CD1c-positive myeloid dendritic cell (primary cell): ENCODE measurements around the gene BCL6.
"Not testable (repeated sequence)": the region's sequence is repeated elsewhere in the genome, so short reads cannot be mapped to it uniquely, and the experiment has no call there.

Experiments used
- DNase-seq: peaks from one replicate; pipeline ENCODE4 v3.0.0-alpha.2; 2016; ENCODE audit errors: extremely low spot score

BCL6 gene

DNA sequence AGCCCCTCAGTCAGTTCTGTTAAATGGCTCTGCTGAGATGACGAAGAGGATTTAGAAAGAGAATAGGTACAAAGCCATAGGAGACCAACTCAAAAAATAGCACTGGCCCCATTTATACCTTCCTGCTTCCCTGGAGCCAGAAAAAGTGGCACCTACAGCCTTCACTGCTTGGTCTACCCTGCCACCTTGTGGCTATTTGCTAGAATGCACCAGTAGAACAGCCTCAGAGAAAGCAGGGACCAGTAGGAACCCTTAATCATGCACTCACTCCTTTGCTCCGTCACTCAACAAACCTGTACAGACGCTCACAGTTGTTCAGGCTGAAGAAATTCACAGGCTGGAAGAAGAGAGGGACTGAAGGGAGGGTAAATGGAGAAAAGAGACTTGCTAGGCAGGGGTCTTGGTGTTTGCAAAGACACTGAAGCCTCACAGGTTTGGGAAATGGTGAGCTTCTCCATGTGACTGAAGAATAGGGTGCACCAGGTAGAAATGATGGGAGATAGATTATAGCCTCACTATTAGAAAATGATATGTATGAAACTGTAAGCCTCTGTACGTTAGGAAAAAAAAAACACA, 30.8 kb downstream of the BCL6 start:
- peak; percentile 82 for DNase-seq

DNA sequence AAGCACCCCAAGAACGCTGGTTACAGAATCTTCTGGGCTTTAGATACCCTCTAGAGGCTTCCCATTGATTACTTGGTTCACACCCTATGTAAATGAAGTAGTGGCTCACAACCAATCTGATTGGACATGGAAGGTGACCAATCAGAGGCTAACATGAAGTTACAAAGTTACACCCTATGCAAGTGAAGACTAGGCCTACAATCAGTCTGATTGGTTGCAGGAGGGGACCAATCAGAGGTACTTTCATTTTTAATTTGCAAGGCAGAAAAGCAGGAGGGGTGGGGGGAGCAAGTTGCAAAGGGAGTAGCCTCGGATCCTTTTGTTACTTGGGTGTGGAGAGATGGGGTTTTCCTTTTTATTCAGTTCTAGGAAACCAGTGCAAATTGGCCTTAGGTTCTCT, 31.8 kb downstream of the BCL6 start:
- peak; percentile 26 for DNase-seq

DNA sequence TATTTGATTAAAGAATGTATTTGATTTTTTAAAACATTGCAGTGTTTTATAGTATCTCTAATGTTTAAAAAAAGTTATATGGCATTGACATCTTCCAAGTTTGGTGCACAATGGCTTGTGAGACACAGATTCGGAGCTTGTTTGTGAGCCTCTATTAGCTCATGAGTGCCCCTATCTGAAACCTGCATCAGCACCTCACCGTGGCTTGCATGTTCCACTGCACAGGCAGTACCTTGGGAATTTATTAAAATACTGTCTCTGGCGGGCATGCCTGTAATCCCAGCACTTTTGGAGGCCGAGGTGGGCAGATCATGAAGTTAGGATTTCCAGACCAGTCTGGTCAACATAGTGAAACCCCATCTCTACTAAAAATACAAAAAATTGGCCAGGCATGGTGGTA, 36.1 kb downstream of the BCL6 start:
- DNase-seq: no peak

DNA sequence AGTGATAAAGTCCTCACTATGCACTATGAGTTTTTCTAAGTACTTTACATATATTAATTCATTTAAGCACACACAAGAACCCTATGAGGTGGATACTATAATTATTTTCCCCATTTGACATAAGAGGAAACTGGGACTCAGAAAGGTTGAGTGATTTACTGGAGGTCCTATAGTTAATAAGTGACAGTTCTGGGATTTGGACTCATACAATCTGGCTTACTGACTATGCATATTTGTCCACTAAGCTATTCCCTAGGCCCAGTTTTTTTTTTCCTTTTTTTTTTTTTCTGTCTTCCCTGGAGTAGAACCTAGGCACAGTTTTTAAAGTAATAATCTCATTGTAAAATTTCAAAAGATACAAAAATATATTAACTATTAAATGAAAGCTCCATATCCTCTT, 36.6 kb downstream of the BCL6 start:
- no peak for DNase-seq

DNA sequence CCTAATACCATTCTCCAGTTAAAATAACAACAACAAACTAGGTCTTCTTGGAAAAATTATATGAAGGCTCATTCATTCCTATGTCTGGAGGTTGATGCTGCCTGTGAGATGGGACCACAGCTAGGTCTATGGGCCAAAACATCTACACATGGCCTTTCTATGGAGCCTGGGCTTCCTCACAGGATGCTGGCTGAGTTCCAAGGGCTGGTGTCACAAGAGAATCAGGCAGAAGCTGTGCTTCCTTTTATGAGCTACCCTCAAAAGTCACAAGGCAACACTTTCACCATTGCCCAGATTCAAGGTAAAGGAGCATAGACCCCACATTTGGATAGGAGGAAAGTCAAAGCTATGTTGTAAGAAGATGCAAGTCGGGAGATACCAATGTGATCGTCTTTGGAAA, 38.3 kb downstream of the BCL6 start:
- DNase-seq: peak; percentile 57

DNA sequence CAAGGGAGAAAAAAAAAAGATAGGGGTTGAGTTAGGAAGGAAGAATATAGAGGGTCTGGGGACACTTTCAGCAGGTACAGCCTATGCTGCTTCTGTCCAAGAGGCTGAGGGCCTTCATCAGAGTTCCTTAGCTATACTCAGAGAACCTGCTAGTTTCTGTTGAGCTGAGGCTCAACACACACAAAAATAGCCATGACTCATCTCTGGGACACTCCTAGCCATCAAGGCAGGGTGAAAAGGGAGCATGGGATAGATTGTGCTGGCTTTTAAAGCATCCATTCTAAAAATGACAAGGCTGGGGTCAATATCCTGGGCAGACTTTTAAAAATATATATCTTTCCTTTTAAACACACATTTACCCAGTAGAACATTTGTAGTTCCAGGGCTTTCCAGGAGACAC, 40.1 kb downstream of the BCL6 start:
- no peak for DNase-seq

DNA sequence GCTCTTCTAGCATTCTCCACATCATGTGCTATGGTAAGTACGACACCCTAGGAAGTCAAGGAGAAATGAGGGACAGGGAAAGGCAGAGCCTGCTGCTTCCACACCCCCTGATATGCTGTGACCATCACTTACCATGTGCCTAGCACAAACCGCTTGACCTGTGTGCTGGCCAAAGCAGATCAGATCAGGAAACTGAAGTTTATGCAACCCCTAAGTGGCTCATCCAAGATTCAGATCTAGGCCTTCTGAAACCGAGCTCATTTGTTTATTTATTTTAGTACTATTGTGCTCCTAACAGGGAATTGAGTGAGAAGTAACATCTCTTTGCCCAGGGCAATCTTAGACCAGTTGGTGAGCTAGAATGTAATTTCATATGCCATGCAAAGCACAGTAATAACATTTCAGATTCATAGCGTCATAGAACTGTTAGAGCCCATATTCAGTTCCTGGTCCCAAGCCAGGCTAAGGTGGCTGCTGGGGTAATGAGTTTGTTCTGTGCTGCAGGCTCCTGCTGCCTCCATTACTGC, 42.7 kb downstream of the BCL6 start, which contains the start of gene RTP2:
Gene RTP2 (minus strand): TSS at position 51 of the 527 bp plus-strand sequence. CDS start 429 bp downstream, outside the sequence.
- no peak for DNase-seq

DNA sequence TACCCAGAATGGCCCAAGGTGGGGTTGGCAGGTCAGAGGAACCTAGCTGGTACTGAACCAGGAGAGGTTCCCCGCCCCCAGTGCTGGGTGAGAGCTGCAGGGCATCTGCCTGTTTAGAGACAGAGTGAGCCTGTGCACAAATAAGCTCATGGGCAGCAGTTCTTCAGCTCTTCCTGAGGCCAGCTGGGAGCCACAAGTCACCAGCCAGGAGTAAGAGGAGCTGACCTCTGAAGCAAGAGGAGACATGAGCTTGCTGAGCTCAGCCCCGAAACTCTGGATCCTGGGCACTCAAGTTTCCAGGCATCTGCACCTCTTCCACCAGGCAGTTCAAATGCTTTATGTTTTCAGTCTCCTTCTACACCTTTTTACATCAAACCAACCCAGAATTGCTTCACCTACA, 45.0 kb downstream of the BCL6 start:
- no peak for DNase-seq

DNA sequence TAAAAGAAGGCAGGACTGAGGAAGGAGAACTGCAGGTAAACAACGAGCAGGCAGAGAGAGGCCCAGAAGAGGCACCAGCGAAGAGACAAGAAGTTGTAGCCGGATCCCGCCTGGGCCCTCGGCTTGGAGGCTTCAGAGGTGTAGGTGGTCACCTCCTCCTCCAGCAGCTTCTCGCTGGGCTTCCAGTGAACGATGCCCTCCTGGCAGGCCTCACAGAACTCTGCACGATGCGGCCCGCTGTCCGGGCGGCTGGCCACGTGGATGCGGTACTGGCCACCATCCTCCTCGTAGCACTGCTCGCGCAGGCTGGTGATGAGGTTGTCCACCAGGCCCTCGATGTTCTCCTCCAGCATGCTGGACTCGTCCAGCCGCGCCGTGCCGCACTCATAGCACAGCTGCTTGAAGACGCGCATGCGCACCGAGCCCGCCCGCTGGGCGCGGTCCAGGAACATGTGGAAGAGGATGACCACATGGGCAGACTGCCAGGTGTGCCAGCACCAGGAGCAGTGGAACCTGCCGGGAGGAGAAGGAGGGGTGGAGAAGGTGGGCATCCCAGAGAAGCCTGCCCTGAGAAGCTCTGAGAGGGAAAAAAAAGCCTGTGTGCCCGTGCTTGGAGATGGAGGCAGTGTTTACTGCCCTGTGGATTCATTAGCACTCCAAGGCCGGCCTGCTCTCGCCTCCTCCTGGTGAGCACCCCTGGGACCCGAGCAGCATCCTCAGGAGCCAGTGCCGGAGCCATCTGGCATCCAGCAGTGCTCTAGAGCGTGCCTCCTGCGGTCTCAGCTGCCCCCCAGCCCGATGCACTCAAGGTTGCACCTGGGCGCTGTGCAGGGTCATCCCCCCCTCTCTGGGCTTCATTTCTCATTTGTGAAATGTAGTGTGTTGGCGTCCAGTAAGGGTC, 46.5 kb downstream of the BCL6 start:
- DNase-seq: no peak

DNA sequence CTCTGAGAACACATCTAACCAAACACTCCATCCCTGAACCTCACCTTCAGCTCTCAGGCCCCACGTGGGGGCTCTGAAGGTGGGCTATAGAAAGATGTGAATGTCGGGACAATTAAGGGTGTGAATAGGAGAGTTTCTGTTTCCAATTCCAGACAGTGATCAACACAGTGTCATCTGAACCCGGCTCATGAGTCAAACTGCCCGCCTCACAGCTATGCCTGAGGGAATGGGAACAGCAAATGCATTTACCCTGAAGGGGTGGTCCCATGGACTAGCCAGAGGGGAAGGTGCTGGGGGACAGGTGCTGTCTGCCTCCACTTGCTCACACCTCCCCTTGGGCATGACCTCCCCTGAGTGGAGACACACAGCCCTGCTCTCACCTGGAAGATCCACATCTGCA, 49.2 kb downstream of the BCL6 start:
- DNase-seq: no peak

DNA sequence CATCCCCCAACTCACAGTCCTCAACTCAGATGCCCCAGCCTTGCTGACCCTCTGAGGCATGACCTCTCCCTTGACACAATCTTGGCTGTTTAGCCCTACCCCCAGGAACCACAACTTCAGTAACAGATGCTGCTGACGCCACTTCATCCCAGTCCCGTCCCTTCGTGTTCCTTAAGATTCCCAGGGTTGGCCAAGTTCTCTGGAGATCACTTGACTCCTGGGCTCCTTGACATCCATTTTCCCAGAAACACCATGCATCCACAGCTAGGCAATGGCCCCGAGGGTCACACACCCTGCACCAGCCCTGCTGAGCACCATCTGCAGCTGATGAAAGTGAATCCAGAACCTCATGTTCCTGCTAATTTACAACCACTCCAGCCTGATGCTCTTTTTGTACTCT, 49.8 kb downstream of the BCL6 start:
- no peak for DNase-seq

DNA sequence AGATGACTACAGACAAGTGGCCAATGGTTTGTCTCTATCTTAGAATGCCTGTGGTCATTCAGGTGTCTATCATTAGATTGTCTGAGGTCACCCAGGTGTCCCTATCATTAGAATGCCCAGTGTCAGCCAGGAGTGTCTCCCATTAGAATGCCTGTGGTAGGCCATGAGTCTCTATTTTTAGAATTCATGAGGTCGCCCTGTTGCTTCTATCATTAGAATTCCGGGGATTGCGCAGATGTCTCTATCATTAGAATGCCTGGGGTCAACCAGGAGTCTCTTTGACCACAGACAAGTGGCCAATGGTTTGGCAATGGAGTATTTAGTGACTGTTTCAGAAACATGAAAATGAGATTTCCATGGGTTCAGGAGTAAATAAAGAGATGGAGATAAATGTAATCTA, 50.5 kb downstream of the BCL6 start:
- no peak for DNase-seq

DNA sequence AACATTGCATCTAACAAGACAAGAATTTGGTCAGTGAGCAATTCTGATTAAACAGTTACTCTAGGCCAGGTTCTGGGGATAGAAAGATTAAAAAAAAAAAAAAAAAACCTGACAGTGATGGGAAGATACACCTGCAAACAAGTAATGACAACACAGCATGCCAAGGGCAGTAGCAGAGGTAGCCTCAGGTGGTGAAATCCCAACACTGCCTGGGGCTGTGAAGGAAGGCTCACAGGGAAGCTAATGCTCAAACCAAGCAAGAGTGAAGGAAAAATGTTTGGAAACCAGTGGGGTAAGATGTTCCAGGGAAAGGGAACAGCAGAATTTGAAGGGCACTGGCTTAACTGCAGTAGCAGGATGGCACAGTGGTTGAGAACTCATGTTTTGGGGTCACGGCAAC, 51.8 kb downstream of the BCL6 start:
- DNase-seq: no peak

DNA sequence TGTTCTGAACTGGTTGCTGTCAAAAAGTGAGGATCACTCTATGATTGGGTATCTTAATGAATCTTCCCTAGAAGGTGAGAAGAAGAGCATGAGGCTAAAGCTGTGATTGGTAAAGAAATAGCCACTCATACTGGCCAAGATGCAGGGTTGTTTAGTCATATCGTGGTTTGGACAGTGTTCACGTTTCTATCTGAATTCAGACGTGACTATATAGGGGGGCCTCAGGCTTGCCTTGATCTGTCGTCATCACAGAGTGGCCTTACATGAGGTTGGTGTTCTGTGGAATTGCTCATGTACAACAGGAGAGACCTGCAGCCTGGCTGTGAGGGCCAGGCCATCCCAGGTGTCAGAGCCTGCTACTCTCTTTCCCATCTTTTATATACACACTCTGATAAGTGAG, 55.3 kb downstream of the BCL6 start:
- no peak for DNase-seq

DNA sequence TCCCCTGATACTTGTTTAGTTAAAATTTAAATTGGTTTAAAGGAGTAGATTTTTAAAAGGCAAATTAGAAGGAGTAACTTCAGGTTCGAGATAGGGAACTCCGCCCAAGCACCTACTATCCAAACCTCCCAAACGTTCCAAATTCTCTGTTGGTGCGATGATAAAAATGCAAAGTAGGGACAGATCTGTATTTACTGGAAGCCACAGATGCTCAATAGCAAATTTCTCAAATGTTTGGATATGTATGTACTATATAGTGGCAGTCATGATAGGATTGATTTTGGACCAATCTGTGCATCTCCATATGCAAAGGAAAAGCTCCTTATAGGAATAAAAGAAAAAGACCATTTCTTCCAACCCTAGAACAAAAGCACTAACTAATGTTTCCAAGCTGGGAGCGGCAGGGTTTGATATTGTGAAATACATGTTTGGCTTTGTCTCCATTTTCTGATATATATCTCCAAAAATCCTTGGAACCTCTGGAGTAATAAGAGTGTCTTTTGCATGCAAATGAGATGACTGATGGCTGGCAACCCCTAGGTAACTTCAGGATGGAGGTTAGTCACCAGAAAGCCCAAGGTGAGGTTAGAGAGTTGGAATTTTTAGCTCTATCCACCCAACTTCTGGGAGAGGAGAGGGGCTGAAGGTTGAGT, 58.5 kb downstream of the BCL6 start:
- no peak for DNase-seq

DNA sequence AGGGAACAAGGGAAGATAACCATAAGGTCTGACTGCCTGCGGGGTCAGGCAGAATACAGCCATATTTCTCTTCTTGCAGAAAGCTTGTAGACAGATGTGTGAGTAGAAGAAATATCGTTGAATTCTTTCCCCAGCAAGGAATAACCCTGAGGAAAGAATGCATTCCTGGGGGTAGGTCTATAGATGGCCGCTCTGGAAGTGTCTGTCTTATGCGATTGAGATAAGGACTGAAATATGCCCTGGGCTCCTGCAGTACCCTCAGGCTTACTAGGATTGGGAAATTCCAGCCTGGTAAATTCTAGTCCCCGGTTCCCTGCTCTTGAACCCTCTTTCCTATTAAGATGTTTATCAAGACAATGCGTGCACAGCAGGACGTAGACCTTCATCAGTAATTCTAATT, 59.3 kb downstream of the BCL6 start:
- DNase-seq: no peak

DNA sequence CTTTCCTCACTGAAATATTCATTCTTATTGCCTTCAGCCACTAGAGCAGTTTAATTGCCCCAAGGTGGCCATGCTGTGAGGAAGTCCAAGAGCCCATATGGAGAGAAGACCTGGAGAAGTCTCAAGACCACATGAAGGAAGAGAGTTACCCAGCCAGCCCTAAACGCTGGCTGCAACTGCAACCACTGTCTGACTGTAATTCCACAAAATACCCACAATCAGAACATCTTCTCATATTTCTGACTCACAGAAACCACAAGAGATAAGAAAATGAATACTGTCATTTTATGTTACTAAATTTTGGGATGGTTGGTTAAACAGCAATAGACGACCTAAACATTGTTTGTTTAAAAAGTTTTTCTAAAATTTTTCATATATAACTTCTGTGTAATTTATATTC, 60.4 kb downstream of the BCL6 start:
- no peak for DNase-seq

DNA sequence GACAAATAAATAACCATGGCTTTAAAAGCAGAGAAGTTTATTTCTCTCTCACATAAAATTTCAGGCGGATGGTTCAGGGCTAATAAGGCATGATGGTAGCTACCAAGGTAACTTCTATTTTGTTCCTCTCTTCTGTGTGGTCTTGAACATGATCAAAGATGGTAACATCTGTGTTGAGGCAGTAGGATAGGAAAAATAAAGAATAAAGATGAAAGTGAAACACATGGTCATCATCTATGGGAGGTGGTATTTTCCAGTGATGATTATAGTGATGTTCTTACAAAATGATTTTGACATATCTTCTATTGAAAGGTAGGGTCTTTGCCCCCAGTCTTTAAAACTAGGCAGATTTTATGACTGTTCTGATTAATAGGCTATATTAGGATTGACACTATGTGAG, 60.8 kb downstream of the BCL6 start:
- no peak for DNase-seq

DNA sequence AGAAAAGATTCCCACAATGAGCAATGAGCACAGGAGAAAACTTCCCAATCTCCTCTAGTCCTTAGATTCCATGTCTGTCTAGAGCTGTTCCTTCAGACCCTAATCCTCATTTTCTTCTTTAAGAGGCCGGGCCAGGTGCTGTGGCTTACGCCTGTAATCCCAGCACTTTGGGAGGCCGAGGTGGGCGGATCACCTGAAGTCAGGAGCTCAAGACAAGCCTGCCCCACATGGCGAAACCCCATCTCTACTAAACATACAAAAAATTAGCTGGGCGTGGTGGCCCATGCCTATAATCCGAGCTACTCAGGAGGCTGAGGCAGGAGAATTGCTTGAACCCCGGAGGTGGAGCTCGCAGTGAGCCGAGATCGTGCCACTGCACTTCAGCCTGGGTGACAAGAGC, 63.5 kb downstream of the BCL6 start:
- DNase-seq: not testable (repeated sequence)

DNA sequence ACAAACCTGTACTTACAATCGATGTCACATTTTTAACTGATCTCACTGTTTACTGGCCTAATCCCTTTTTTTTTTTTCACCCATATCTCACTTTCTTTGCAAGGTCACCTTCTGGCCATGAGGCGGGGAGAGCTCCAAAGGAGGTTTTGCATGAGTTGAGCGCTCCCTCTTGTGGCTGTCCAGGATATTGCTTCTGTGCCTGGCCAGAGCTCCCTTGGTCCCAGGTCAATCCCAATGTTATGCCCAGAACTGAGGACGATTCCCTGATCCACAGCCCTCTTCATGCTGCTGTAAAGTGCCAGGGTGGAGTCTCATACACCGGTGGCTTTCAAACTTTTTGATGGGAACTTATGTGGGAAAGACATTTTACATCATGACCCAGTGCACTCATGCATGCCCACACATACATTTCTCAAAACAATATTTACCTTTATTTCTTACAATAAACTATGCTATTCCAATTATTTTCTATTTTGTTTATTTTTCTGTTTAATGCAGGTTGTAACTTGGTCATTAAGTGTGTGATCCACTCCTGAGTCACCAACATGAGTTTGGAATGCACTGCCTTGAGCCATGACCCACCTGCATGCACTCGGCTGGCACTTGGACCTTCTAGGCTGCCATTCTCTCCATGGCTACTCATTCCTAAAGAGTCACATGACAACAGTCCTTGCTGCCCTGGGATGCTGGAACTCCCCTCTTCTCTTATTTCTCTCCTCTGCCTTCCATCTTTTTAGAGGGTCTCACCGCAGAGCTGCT, 65.5 kb downstream of the BCL6 start:
- DNase-seq: peak; percentile 71

DNA sequence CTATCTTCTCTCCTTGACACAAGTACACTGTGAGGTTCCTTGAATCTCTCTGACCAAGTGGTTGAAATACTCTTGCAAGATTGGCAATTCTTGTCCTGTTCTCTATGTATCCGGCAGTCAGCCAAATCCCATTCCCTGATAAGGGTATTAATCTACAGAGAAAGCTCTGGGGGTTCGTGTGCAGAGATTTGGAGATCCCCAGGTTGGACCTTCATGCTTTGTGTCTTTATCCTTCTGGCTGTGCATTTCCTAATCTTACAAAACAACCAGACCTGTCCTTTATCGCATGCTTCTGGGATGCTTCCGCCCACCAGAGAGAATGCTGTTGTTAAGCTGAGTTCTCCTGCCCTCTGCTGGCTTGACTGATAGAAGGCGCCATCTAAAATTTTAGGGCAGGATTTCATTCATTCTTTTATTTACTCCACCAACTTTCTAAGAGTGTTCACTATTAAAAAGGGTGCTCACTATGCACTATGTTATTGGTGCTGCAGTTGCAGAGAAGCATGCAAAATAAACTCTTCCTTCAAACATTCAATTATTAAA, 66.5 kb downstream of the BCL6 start:
- DNase-seq: peak; percentile 61

DNA sequence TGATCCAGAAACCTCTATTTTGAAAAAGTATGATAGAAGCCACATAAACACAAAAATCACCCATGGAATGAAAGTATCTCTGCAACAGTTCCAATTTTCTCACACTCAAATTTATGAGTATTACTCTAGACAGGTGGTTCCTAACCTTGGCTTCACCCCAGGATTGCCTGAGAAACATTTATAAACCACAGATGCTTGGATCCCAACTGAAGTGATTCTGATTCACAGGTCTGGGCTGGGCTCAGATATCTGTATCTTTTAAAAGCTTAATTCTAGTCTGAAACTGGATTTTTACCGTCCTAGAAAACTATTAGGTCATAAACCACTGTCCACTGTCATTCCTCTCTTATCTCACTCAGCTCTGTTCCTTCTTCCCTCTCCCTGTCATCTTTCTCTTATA, 67.7 kb downstream of the BCL6 start:
- no peak for DNase-seq
